T-cell (primary cell): ENCODE data around the gene PRAMEF18. TPM values are rescaled to one million over a fixed set of nuclear protein-coding genes. Genes with fewer than 3 reads are reported as not detected.
"Not testable (repeated sequence)": the region's sequence is repeated elsewhere in the genome, so short reads cannot be mapped to it uniquely, and the experiment has no call there.

ENCODE experiments used
- ATAC-seq, 4 experiments: fragments of 200-7000 bp in 3 of 4; fragments of 150-1000 bp in 1 of 4; cut with Tn5 transposase; replicated peaks in 1 of 4; 1 replicate in 3 of 4; 2 replicates in 1 of 4; pipeline ENCODE4 v1.10.0; 2021; ENCODE audit warnings: moderate library complexity in 3 of 4, mild to moderate bottlenecking in 2 of 4, moderate number of reproducible peaks in 1 of 4
- CTCF ChIA-PET, 2 donors: fragments of 300-600 bp; sonication (Branson Sonifier 250); formaldehyde crosslinking; loops; one replicate each; lab custom pipeline; 2022; ENCODE audit warnings: antibody characterized with exemption in 2 of 2; lab: Charles Lee
- POLR2A ChIA-PET, 2 donors: fragments of 300-600 bp; sonication (Branson Sonifier 250); formaldehyde crosslinking; loops; one replicate each; lab custom pipeline; 2022; ENCODE audit warnings: antibody characterized with exemption in 2 of 2; lab: Charles Lee
- DNase-seq, 35 experiments: peaks; one replicate each; pipeline versions ENCODE4 v3.0.0 to v3.0.0-alpha.2; 2013 to 2023
- H3K27ac ChIP-seq: one replicate; pipeline ENCODE4 v1.5.1; 2013; ENCODE audit warnings: low read length
- H3K27me3 ChIP-seq, 2 experiments: replicated peaks in 1 of 2; 1 replicate in 1 of 2; 2 replicates in 1 of 2; pipeline versions ENCODE4 v1.6.1 to v1.7.0; 2013; ENCODE audit warnings: low read length in 1 of 2, mixed read lengths in 1 of 2; ENCODE audit not compliant: control insufficient read depth in 2 of 2, insufficient read depth in 2 of 2; ENCODE audit errors: extremely low read depth in 1 of 2
- H3K36me3 ChIP-seq, 2 donors: 1 replicate in 1 of 2; 2 replicates in 1 of 2; pipeline versions ENCODE4 v1.6.1 to v1.7.0; 2013; ENCODE audit warnings: low read length in 1 of 2; ENCODE audit not compliant: control insufficient read depth in 2 of 2, insufficient read depth in 1 of 2; ENCODE audit errors: extremely low read depth in 1 of 2
- H3K4me1 ChIP-seq, 2 experiments: 1 replicate in 1 of 2; 2 replicates in 1 of 2; pipeline versions ENCODE4 v1.6.1 to v1.7.0; 2013; ENCODE audit warnings: low read length in 2 of 2, mixed read lengths in 1 of 2; ENCODE audit not compliant: insufficient read depth in 2 of 2, control insufficient read depth in 1 of 2; ENCODE audit errors: extremely low read depth in 1 of 2
- H3K4me3 ChIP-seq, 2 donors: 1 replicate in 1 of 2; 2 replicates in 1 of 2; pipeline versions ENCODE4 v1.5.1 to v1.7.0; 2013; ENCODE audit warnings: mild to moderate bottlenecking in 2 of 2, low read length in 1 of 2, moderate library complexity in 1 of 2; ENCODE audit not compliant: control insufficient read depth in 1 of 2; ENCODE audit errors: extremely low read depth in 1 of 2
- H3K9me3 ChIP-seq: 2 replicates; pipeline ENCODE4 v1.7.0; 2013
- H3K27ac Mint-ChIP-seq, 2 donors: one replicate each; pipeline ENCODE4 v1.8.0; 2020 to 2021; ENCODE audit warnings: mild to moderate bottlenecking in 2 of 2, mixed read lengths in 2 of 2
- H3K27me3 Mint-ChIP-seq, 2 donors: one replicate each; pipeline ENCODE4 v1.8.0; 2021 to 2022; ENCODE audit warnings: mixed read lengths in 2 of 2
- H3K36me3 Mint-ChIP-seq: one replicate; pipeline ENCODE4 v1.8.0; 2021; ENCODE audit warnings: mixed read lengths
- H3K4me1 Mint-ChIP-seq, 3 donors: one replicate each; pipeline ENCODE4 v1.8.0; 2020 to 2022; ENCODE audit warnings: mixed read lengths in 3 of 3, mild to moderate bottlenecking in 1 of 3
- H3K4me3 Mint-ChIP-seq, 3 donors: one replicate each; pipeline ENCODE4 v1.8.0; 2020 to 2022; ENCODE audit warnings: mild to moderate bottlenecking in 3 of 3, mixed read lengths in 3 of 3, moderate library complexity in 3 of 3
- H3K9me3 Mint-ChIP-seq, 3 donors: one replicate each; pipeline ENCODE4 v1.8.0; 2020 to 2022; ENCODE audit warnings: mixed read lengths in 3 of 3
- WGBS: methylation state at CpG from one replicate; pipeline ENCODE4 v1.1.5; 2013; ENCODE audit warnings: missing lambda C conversion rate; ENCODE audit not compliant: insufficient coverage; 5-methylcytosine and 5-hydroxymethylcytosine counted together
- total RNA-seq, 35 experiments: library from RNA in 6 of 35; stranded (reverse) in 6 of 35; fragments of 120-200 nt in 1 of 35; gene quantifications; one replicate each; pipeline versions ENCODE4 v1.2.1 to v1.2.4 and lab custom pipeline; 2013 to 2026

Gene PRAMEF18
- total RNA-seq, 5 donors from 2014 or later (not counting 1 experiment from before 2014, with no cell fraction given): not detected

DNA sequence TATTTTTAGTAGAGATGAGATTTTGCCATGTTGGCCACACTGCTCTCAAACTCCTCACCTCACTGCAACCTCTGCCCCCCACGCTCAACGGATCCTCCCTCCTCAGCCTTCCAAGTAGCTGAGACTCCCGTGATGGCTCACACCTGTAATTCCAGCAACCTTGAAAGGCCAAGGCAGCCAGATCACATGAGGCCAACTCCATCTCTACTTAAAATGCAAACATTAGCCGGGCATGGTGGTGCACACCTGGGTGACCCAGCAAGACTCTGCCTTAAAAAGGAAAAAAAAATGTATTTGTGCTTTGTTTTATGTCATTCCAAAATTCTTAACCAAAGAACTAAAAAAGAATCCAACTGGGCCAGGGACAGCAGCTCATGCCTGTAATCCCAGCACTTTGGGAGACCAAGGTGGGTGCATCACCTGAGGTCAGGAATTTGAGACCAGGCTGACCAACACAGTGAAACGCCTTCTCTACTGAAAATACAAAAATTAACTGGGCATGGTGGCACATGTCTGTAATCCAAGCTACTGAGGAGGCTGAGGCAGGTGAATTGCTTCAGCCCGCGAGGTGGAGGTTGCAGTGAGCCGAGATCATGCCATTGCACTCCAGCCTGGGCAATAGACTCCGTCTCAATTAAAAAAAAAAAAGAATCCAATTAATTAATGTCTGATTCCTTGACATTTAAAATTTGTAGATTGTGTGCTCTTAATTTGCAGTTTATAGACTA is 17.7 kb upstream of the PRAMEF18 start:
- ATAC-seq, DNase-seq, H3K27ac ChIP-seq, H3K4me1 ChIP-seq, H3K36me3 ChIP-seq, H3K27me3 ChIP-seq, POLR2A ChIA-PET, H3K4me3 Mint-ChIP-seq, H3K9me3 Mint-ChIP-seq, H3K27ac Mint-ChIP-seq, H3K4me3 ChIP-seq, H3K4me1 Mint-ChIP-seq, H3K36me3 Mint-ChIP-seq, H3K9me3 ChIP-seq, CTCF ChIA-PET: not testable (repeated sequence)
- WGBS: 71% methylated on average over 5 of the region's 9 CpGs
- peaks cover 0 to 12% of the 10 kb centered on the region in 2 donors for H3K27me3 Mint-ChIP-seq

DNA sequence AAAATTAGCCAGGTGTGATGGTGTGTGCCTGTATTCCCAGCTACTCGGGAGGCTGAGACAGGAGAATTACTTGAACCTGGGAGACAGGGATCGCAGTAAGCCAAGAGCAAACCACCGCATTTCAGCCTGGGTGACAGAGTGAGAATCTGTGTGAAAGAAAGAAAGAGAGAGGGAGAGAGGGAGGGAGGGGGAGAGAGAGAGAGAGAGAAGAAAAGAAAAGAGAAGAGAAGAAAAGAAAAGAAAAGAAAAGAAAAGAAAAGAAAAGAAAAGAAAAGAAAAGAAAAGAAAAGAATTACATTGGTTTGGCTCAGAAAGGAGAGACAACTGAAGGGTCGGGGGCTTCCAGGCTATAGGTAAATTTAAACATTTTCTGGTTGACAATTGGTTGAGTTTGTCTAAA is 13.7 kb upstream of the PRAMEF18 start:
- H3K4me3 Mint-ChIP-seq, H3K4me1 ChIP-seq, H3K9me3 Mint-ChIP-seq, H3K4me1 Mint-ChIP-seq, DNase-seq, H3K36me3 ChIP-seq, H3K9me3 ChIP-seq, H3K27me3 ChIP-seq, H3K36me3 Mint-ChIP-seq, H3K27me3 Mint-ChIP-seq, POLR2A ChIA-PET, H3K4me3 ChIP-seq, H3K27ac Mint-ChIP-seq, ATAC-seq, H3K27ac ChIP-seq, CTCF ChIA-PET: not testable (repeated sequence)
- 94% methylated on average over 4 of the region's 4 CpGs for WGBS

DNA sequence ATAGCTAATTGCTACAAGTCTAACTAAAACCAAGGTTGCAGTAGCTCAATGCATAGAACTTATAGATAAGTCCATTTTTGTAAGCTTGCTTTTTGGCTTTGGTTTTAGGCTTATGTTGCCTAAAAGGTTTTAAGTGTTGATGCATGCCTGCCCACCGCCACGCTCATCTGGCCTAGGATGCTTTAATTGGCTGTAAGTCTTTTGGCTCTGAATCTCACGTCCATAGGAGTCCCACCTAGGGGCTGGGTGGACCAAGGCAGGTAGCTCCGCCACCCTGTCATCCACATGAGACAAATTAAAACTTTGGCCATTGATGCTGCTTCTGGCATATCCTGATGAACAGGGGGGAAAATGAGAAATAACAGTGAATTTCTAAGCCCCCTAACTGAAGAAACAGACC is 11.6 kb upstream of the PRAMEF18 start:
- CTCF ChIA-PET, H3K27me3 Mint-ChIP-seq, H3K27ac ChIP-seq, H3K36me3 ChIP-seq, H3K4me3 ChIP-seq, H3K4me1 Mint-ChIP-seq, H3K36me3 Mint-ChIP-seq, H3K27me3 ChIP-seq, H3K4me1 ChIP-seq, ATAC-seq, H3K9me3 Mint-ChIP-seq, DNase-seq, H3K9me3 ChIP-seq, H3K27ac Mint-ChIP-seq, H3K4me3 Mint-ChIP-seq: not testable (repeated sequence)
- WGBS: 92% methylated on average over 2 of the region's 4 CpGs
- POLR2A ChIA-PET: interaction anchor here in 1 of 2 donors (0.6 kb wide), 1 partner anchor 440 kb away, joined by 4 read pairs; no protein-coding TSS in a partner anchor

DNA sequence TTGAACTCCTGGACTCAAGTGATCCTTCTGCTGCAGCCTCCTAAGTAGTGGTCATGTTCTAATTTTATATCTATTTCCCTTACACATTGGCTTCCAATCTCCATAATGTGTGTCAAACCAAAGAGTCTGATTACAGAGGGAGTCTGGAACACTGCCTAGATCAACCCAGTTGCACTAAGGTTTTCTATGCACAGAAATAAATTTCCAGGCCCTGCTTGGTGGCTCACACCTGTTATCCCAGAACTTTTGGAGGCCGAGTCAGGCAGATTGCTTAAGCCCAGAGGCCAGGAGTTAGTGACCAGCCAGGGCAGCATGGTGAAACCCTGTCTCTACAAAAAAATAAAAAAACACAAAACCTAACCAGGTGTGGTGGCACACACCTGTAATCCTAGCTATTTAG is 8.1 kb upstream of the PRAMEF18 start:
- H3K4me3 Mint-ChIP-seq, DNase-seq, H3K27ac ChIP-seq, H3K27me3 Mint-ChIP-seq, H3K36me3 Mint-ChIP-seq, ATAC-seq, H3K4me3 ChIP-seq, H3K4me1 ChIP-seq, POLR2A ChIA-PET, H3K36me3 ChIP-seq, CTCF ChIA-PET, H3K9me3 ChIP-seq, H3K4me1 Mint-ChIP-seq, H3K9me3 Mint-ChIP-seq, H3K27ac Mint-ChIP-seq: not testable (repeated sequence)
- WGBS: 71% methylated on average over 1 of the region's 1 CpG
- peaks cover 0 to 14% of the 10 kb centered on the region in 2 experiments for H3K27me3 ChIP-seq

DNA sequence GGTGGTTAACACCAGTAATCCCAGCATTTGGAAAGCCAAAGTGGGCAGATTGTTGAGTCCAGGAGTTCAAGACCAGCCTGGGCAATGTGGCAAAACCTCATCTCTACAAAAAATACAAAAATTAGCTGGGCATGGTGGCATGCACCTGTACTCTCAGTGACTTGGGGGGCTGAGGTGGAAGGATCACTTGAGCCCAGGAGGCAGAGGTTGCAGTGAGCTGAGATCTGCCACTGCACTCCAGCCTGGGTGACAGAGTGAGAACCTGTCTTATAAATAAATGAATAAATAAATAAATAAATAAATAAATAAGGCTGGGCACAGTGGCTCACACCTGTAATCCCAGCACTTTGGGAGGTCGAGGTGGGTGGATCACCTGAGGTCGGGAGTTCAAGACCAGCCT is 6.1 kb upstream of the PRAMEF18 start:
- H3K4me1 Mint-ChIP-seq, CTCF ChIA-PET, H3K4me1 ChIP-seq, H3K4me3 Mint-ChIP-seq, H3K4me3 ChIP-seq, H3K27ac ChIP-seq, H3K9me3 ChIP-seq, H3K27ac Mint-ChIP-seq, H3K27me3 Mint-ChIP-seq, DNase-seq, H3K36me3 ChIP-seq, H3K9me3 Mint-ChIP-seq, ATAC-seq, H3K36me3 Mint-ChIP-seq: not testable (repeated sequence)
- no CpG with 5 or more reads among the region's 2 CpGs for WGBS
- peaks cover 0 to 19% of the 10 kb centered on the region in 2 experiments for H3K27me3 ChIP-seq
- POLR2A ChIA-PET: interaction anchor here in 1 of 2 donors (0.7 kb wide), 1 partner anchor 1628 kb away, joined by 7 read pairs; no protein-coding TSS in a partner anchor

DNA sequence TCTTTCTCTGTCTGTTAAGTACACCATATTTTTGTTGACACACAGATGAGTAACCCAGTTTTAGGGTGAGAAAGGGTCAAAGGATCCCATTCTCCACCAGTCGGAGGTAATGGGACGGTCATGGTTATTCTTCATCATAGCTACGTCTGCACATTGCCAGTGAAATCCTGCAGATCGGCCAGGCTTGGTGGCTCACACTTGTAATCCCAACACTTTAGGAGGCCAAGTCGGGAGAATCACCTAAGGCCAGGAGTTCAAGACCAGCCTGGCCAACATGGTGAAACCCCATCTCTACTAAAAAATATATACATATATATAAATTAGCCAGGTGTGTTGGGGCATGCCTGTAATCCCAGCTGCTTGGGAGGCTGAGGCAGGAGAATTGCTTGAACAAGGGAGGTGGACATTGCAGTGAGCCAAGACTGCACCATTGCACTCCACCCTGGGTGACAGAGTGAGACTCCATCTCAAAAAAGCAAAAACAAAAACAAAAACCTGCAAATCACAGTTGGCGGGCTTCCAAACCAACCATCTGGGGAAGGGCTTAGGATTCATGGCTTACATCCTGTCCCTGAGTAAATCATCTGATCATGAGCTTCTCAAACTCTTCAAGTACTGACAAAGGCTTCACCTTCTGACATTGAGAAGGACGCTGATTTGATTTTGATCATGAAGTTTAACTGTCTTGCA is 5.3 kb upstream of the PRAMEF18 start:
- peaks cover 0 to 19% of the 10 kb centered on the region in 2 experiments for H3K27me3 ChIP-seq
- ATAC-seq, POLR2A ChIA-PET, H3K27me3 Mint-ChIP-seq, H3K4me3 ChIP-seq, DNase-seq, H3K27ac Mint-ChIP-seq, H3K36me3 Mint-ChIP-seq, H3K4me1 ChIP-seq, H3K4me1 Mint-ChIP-seq, CTCF ChIA-PET, H3K4me3 Mint-ChIP-seq, H3K9me3 ChIP-seq, H3K27ac ChIP-seq, H3K36me3 ChIP-seq, H3K9me3 Mint-ChIP-seq: not testable (repeated sequence)
- 89% methylated on average over 6 of the region's 7 CpGs for WGBS
